GF-D8 (cell line): ENCODE data around the gene PANX2.
"Not testable (repeated sequence)": the region's sequence is repeated elsewhere in the genome, so short reads cannot be mapped to it uniquely, and the experiment has no call there.

Experiments
- DNase-seq: peaks from one replicate; lab custom pipeline; 2025; lab: John Stamatoyannopoulos, UW

Gene PANX2

DNA sequence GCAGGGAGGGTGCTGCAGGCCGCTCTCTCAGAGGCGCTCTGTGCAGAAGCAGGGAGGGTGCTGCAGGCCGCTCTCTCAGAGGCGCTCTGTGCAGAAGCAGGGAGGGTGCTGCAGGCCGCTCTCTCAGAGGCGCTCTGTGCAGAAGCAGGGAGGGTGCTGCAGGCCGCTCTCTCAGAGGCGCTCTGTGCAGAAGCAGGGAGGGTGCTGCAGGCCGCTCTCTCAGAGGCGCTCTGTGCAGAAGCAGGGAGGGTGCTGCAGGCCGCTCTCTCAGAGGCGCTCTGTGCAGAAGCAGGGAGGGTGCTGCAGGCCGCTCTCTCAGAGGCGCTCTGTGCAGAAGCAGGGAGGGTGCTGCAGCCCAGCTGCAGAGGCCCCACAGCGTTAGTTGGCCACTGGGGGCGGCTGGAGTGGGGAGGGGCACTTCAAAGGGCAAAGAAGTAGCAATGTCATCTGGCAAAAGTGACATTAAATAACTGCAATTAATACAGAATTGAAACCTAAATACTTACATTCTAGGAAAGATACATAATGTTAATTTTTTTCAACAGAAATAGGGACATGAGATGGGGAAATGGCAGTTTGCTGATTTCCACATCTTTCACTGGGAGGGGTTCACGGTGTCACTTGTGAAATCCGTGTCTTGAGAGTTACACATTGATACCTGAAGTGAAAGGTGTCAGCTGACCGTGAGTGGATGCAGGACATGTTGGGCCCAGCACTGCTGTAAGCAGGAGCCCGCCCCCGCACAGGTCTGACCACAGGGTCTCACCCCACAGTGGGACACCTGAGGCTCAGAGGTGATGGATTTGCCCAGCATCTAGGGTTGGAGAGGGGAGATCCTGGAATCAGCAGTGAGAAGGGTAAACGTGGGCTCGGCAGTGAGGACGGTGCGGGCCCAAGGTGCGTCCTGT, 23.0 kb upstream of the PANX2 start:
- not testable (repeated sequence) for DNase-seq

DNA sequence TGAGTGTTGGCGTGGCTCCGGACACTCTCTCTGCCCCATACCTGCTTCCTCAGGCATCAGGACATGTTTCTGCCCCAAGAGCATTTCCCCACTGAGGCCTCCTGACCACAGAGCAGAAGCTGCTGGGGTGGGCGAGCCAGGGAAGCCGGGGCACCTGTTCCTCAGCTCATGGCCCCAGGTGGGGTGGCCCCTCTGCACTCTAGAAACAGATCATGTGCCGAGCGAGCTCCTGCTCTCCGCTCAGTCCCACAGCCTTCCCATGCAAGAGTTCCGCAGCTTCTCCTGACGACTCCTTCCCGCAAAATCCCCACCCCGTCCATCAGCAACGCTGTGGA, 22.4 kb upstream of the PANX2 start:
- DNase-seq: no peak

DNA sequence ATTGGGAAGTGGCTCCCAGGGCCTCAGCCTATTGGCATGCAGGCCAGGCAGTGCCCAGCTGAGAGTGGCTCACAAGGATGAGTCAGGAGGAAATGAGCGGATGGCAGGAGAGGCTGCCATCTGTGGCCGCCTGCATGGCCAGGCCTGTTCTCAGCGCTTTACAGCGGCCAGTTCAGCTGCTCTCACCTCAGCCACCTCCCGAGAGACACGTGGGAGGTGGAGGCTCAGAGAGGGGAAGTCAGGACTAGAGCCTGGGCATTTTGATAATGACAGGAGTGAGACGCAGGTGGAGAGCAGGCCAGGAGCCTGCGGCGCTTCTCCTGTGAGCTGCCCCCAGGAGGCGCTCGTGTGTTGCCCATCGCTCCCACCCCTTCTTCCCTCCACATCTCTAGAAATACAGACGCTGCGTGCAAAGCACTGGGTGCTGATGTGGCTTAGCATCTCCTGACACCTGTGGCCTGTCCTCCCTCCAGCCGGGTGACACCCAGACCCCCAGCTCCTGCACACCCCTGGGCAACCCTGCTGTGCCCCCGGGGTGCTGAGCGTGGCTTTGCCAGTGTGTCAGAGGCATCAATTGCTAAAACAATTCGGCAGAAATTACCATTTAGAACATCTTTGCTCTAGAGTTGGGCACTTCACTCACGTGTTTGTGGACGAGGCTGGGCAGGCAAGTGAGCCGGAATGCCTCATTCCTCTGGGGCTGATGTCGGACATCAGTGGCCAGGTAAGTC, 21.4 kb upstream of the PANX2 start:
- peak; percentile 73 for DNase-seq

DNA sequence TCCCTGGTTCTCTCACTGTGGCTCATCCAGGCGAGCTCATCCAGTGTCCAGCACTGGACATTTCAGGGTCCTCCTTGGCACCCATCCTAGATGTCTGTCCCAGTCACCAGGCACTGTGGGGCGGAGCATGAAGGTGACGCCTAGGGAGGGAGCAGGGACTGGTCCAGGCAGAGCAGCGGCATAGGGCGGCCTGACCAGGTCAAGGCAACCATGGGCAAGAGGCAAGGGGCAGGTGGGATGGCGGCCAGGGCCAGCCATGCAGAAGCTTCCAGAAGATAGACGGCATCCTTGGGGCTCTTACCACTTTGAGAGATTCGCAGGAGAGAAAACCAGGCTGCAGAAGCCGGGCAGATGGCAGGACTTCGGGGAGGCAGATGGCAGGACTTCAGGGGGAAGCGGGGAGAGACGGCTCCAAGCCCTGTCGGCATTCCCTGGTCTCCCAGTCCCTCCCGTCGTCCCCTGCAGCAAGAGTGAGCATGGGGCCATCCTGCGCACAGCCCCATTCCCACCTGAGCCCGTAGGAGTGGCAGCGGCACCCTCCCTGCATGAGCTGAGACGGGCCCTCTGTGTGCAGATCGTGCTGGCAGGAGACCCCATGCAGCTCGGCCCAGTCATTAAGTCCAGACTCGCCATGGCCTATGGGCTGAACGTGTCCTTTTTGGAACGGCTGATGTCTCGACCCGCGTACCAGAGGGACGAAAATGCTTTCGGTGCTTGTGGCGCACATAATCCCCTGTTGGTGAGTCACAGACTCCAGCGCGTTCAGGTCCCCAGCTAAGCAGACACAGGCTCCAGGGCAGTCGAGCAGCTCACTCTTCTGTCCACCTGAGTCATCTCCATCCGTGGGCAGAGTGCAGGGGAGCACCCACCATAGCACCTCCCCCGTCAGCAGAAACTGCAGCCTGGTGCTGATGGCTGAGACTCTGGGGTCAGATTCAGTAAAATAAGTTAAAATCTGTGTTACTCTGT, 20.1 kb upstream of the PANX2 start:
- DNase-seq: no peak

DNA sequence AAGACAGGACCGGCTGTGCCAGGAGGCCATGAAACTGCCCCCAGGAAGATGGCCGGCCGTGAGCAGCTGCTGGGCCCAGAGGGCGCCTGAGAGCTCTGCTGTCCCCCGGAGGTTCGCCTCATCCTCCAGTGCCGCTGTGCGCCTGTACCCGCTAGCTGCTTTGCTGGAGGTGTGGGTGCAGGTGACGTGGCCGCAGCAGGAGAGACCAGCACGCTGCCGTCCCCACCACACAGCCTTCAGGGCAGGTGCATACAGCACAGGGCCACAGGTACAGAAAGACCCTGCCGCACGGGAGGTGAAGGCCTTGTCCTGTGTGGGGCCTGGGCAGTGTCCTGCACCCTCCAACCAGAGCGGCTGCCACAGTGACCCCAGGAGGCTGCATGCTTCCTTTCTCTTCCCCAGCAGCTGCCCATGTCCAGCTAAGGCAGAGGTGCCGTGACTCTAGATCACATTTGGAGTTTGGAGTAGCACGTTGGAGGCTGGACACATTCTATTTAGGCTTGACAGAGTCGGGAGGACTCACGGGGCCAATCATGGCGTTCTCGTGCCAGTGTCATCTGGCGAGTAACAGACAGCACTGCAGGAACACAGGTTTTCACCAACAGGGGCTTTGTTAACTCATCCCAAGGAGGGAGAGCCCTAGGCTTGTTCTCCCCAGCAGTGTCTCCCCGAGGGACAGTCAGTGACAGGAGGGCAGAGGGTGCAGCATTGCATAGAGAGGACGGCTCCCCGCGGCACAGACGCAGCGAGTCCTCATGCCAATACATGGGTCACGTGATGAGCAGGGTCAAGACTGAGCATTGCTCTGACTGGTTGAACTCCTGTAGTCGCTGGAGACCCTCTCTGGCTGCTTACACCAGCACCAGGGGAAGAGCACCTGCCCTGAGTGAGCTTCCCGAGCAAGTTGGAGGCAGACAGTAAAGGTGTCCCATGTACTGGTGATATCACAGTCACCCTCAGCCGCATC, 18.7 kb upstream of the PANX2 start:
- no peak for DNase-seq

DNA sequence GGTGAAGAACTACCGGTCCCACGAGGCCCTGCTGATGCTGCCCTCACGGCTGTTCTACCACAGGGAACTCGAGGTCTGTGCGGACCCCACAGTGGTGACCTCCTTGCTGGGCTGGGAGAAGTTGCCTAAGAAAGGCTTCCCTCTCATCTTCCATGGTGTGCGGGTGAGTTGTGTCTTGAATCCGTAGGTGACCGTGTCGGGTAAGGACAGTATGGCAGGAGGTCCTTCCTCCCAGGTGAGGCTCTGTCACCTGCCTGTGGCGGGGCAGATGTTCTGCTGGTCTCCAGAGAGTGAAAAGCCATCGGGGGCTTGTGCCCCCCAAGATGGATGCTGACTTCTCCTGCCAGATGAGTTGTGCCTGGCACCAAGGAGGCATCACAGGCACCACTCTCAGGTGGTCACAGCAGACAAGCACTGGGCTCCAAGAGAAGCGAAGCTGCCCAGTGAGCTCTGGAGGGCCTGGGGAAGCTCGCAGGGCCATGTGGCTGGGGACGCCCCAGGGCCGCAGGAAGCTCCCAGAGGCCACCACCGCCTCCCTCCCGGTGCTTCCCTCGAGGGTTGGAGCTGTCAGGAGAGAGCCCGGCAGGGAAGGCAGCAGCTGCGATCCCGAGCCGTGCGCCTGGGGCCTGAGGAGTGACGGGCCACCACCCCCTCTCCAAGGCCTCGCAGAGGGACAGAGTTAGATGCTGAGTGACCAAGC, 17.3 kb upstream of the PANX2 start:
- DNase-seq: no peak

DNA sequence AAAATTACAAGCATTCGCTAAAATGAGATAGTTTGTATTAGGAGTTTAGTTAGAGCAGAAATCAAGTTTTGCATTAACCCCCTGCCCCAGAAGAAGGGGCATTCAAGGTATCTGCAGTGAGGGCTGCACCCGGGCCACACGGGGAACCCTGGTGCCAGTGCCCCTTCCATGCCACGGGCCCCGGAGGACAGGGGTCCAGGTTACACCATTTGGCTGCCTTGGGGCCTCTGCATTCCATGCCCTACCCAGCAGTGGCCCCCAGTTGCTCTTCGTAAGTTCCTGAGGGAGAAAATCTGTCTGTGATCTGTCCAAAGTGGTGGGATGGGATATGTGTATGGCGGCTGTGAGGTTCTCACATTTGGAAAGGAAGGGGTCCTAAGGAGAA, 16.8 kb upstream of the PANX2 start:
- DNase-seq: no peak

DNA sequence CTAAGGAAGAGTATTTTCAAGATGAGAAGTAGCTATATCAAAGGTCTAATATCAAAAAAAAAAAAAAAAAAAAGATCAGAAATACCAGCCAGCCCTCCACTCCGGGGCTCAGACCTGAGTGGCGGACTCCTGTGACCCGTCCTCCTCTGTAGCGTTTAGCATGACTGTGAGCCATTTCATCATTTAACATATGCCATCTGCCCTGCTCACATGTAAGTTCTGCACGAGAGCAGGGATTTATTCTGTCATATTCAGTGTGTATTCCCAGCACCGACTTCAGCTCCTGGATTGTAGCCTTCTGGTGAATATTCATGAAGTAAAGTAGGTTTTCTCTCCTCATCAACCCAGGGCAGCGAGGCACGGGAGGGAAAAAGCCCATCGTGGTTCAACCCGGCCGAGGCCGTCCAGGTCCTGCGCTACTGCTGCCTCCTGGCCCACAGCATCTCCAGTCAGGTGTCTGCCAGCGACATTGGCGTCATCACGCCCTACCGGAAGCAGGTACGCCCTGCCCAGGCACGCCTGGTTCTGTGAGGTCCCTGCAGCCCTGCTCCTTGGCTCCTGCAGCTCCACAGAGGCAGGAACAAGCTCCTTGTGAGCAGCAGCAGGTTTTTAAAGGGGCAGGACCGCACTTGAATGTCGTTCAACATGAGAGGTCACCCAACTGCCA, 12.7 kb upstream of the PANX2 start:
- no peak for DNase-seq

DNA sequence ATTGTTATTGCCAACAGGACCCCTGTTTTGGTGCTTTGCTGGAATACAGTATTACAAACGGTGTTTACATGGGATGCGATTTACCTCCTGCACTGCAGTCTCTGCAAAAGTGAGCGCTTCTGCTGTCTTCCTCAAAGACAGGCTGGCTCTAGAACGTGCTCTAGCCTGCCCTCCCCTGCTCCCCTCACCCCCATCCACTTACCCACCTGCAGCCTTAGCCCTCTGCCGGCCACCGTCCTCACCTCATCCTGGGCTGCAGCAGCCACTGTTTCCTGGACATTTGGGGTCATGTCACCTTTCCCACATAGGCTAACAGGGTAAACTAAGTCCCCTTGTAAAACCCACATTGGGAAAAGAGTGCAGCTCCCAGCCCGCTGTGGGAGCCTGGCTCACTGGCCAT, 9.6 kb upstream of the PANX2 start:
- DNase-seq: no peak

DNA sequence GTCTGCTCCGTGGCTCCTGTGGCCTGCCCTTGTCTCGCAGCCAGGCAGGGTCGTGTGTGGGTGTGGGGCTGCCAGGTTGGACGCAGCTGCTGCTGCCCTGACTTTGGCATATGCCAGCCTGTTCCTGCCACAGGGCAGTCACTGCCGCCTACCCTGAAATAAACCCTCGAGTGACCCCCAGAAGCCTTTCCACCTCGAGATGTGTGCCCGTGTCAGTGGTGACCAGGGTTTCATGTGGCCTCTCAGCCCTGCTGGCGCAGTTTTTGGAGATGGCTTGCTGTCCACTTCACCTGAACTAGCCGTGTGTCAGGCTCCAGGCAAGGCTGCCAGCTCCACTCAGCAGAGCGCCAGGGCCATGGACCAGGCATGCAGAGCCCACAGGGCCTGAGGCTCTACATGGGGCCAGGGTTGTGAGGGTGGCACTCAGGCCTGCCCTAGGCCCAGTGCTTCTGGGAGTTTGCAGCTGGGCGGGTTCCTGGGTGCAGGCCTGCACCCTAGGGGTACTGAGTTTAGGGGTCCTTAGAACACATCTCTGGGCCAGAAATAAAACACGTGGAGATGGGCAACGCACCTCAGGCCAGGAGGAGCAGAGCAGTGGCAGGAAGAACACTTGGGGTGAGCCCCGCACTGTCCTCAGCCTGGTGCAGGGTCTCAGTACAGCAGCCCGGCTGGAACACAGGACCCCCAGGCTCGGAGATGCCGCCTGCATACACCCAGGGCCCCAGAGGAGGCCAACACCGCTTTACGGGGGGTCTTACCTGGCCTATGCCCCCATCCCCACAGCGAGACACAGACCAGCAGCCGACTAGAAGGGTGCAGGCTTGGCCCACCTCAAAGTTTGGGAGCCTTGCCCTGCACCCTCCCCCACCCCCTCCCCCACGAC, 8.8 kb upstream of the PANX2 start:
- DNase-seq: no peak

DNA sequence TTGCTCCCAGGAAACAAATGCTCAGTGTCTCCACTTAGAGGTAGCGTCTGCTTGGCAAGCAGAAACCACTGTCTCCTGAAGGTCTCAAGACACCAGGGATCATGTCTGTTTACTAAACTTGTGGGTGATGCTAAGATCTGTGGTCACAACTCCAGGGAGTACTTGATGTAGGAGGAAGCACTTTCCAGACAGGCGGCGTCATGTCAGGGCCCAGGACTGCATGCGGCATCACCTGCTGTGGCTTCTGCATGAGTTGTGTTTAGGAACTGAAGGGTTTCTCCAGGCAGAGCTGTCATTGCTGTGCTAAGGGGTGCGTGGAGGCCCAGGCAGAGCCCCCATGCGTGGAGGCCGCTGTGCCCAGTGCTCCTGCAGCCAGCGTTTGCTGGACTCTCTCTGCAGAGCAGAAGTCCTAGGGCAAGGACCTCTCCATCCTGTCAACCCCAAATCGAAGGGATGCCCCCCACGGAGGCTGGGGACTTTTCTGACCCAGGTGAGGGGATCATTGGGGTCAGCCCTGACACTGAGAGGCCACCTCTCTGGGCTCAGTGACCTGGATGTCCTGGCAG, 8.1 kb upstream of the PANX2 start:
- no peak for DNase-seq

DNA sequence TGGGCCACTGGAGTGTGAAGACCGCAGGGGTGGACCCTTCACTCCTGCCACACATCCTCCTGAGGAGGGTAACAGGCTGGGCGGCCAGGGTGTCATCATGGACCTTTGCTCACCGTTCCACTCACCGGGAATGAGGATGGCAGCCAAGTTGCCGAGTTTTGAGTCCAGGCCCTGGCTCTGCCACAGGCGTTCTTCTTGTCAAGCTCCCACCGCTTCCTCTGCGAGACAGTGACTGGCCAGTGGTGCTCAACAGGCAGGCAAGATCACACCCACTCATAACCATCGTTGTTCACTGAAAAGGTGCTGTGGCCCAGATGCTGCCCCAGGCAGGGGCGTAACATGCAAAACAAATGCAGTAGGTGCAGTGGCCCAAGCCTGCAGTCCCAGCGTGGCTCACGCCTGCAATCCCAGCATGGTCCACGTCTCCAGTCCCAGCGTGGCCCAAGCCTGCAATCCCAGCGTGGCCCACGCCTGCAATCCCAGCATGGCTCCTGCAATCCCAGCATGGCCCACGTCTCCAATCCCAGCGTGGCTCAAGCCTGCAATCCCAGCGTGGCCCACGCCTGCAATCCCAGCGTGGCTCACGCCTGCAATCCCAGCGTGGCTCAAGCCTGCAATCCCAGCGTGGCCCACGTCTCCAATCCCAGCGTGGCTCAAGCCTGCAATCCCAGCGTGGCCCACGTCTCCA, 5.0 kb upstream of the PANX2 start:
- DNase-seq: no peak

DNA sequence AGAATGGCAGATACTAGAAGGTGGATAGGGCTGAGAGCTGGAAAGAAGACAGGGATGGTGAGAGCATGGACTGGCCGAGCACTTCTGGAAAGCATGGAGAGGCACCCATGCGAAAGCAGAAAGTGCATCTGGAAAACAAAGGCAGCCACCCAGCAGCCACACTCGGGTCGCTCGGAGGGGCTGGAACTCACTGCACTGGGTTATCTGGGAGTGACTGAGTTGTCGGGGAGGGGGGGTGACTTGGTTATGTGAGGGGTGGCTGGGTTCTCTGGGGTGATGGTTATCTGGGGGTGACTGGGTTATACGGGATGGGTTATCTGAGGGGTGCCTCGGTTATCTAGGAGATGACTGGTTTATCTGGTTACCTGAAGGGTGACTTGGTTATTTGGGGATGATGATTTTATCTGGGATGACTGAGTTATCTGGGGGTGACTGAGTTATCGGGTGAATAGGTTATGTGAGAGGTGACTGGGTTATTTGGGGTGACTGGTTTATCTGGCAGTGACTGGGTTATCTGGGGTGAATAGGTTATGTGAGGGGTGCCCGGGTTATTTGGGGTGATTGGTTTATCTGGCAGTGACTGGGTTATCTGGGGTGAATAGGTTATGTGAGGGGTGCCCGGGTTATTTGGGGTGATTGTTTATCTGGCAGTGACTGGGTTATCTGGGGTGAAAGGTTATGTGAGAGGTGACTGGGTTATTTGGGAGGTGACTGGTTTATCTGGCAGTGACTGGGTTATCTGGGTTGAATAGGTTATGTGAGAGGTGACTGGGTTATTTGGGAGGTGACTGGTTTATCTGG, 2.6 kb upstream of the PANX2 start:
- no peak for DNase-seq

DNA sequence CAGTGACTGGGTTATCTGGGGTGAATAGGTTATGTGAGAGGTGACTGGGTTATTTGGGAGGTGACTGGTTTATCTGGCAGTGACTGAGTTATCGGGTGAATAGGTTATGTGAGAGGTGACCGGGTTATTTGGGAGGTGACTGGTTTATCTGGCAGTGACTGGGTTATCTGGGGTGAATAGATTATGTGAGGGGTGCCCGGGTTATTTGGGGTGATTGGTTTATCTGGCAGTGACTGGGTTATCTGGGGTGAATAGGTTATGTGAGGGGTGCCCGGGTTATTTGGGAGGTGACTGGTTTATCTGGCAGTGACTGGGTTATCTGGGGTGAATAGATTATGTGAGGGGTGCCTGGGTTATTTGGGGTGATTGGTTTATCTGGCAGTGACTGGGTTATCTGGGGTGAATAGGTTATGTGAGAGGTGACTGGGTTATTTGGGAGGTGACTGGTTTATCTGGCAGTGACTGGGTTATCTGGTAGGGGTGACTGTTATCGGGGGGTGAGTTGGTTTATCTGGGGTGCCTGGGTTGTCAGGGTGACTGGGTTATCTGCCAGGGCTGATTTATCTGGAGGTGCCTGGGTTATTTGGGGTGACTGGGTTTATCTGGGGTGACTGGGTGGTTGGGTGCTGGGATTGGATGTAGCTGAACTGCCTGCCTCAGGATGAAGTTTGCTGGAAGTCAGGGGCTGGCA, 1.9 kb upstream of the PANX2 start:
- not testable (repeated sequence) for DNase-seq

DNA sequence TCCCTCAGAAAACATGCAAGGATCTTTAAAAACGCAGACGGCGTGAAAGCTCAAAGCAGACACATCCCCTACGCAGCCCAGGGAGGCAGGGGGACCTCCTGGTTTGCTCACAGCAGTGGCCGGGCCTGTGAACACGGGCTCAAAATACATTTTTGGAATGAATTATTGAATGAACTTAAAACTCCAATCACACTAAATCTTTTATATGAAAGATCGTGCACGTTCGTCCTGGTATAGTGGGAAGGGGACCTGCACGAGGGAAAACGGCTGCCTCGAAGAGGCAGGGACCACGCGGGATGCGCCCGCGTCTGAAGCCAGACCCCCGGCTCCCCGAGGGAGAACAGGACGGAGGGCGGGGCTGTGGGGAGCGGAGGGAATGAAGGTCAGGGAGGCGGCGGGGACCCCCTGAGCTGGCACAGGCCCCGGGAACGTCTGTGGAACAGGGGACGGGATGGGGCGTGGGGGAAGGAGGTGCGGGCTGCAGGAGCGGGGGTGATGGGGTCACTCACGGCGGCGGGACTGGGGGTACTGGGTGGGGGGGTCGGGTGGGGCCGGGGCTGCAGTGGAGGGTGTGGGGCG, 1.3 kb upstream of the PANX2 start:
- no peak for DNase-seq

DNA sequence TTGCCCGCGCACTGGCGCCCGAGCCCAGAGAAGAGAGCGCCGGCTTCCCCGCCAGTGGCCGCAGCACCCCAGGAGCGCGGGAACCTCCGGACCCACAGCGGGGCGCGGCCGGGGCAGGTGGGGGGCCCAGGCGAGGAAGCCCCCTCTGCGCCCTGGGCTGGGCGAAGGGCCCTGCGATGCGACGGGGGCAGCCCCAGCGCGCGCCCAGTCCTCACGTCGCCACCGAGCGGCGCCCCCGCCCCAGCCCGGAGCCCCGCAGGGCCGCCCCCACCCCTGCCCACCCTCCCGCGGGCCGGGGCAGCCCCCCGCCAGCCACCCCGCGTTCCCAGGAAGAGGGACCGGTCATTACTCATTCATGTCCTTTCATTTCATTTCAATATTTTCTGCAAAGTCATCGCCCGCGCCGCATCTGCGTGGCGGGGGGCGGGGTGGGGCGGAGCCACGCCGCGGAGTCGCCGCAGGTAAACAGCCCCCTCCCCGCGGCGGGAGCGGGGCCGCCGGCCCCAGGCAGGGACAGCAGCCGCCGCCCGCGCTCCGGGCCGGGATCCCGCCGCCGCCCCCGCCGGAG, 673 bp upstream of the PANX2 start:
- no peak for DNase-seq
